ENCODE data around the gene CFAP52. TPM values are rescaled to one million over a fixed set of nuclear protein-coding genes. Genes with fewer than 3 reads are reported as not detected.

Gene CFAP52
- total RNA-seq, 1 donor from 2014 or later: not detected

Other genes starting within 250 kb of the CFAP52 start
- 81.6 and 114 TPM in 2 replicates for gene STX8, start 822 bp upstream of the CFAP52 start, total RNA-seq
- gene USP43, start 68.9 kb downstream of the CFAP52 start, total RNA-seq: 0.35 and 1.6 TPM in 2 replicates
- gene DHRS7C, start 214.9 kb downstream of the CFAP52 start, total RNA-seq: not detected in 2 replicates
- not detected in 2 replicates for gene GSG1L2, start 245.4 kb downstream of the CFAP52 start, total RNA-seq
- gene GLP2R, start 249.3 kb downstream of the CFAP52 start, total RNA-seq: 0.10 TPM in 1 of 2 replicates, not detected in the other